Activated CD8-positive, alpha-beta memory T cell treated with anti-CD3 and anti-CD28 coated beads for 48 hours (primary cell): ENCODE results near the gene CCND2.
"Not testable (repeated sequence)": the region's sequence is repeated elsewhere in the genome, so short reads cannot be mapped to it uniquely, and the experiment has no call there.

Source experiments
- DNase-seq, 3 experiments: peaks; one replicate each; pipeline ENCODE4 v3.0.0-alpha.2; 2020; ENCODE audit warnings: low read depth in 2 of 3, low spot score in 2 of 3

The CCND2 gene

DNA sequence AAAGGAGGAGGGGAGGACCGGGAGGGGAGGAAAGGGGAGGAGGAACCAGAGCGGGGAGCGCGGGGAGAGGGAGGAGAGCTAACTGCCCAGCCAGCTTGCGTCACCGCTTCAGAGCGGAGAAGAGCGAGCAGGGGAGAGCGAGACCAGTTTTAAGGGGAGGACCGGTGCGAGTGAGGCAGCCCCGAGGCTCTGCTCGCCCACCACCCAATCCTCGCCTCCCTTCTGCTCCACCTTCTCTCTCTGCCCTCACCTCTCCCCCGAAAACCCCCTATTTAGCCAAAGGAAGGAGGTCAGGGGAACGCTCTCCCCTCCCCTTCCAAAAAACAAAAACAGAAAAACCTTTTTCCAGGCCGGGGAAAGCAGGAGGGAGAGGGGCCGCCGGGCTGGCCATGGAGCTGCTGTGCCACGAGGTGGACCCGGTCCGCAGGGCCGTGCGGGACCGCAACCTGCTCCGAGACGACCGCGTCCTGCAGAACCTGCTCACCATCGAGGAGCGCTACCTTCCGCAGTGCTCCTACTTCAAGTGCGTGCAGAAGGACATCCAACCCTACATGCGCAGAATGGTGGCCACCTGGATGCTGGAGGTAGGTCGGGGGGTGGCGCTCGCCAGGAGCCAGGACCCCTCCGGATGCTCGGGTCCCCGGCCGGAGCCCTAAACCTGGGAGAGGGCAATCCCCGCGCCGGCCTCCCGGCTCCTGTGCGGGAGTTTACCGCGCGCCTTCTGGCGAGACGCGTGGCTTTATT, at the start of gene CCND2:
Gene CCND2 (plus strand): TSS at position 111 of the 744 bp plus-strand sequence. CDS start 279 bp downstream, at position 390.
- peak; percentile 54 to 70 (median 55) for DNase-seq

DNA sequence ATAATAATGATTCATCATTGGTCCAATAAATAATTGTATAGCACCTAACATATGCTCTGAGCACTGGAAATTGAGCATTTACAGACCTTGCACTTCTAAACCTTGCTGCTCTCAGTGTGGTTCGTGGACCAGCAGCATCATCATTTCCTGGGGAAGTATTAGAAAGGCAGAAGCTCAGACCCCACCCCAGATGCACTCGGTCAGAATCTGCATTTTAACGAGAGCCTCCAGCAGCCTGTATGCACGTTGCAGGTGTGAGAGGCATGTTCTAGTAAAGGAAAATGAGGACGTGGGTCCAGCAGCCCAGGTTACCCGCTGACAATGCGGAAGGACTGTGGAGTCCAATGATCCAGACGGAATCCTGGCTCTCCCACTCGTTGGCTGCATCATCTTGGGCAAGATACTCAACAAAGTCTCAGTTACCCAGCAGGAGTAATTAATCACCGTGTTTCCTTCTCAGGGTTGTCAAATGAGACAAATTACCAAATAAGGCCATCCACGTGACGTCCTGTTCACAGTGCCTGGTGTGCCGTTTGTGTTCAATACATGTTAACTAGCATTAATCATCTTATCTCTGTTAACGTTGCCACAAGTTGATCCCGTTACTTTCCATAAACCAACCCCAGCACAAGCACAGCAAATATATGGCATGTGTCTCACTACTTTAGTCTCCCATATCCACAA, 49.2 kb upstream of the CCND2 start:
- DNase-seq, result no peak

DNA sequence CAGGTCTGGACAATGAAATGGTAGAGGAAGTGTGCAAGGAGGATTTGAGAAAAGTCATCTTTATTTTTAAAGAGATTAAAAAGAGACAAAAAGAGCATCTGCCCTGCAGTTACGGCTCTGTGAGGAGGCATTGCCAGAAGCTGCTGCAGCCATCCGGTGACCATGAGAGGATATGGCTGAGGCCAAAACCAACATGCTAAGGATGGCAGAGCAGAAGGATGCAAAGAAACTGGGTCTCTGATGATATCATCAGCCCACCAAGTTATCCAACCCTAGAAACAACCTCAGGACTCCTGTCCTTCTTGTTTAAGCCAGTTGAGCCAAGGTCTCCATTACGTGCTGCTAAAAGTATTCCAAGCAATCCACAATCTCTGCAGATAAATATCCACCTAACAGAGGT, 48.0 kb upstream of the CCND2 start:
- no peak for DNase-seq

DNA sequence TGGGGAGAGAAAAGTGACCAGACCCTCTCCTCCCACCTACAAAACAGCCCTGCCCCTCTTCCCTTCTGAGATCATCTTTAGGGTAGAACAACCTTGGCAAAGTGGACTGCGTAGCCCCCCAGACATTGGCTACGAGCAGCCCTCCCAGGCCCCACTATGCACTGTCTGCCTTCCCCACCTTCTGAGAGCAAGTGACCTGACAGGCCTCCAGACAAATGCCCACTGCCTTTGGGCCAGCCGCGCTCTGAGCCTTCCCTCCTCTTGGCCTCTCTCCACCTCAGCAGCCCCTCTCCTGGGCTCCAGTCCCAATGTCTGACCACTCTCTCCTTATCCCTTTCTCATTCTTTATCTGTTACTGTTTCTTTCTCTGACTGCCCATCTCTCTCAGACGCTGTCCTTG, 46.5 kb upstream of the CCND2 start:
- DNase-seq, result no peak

DNA sequence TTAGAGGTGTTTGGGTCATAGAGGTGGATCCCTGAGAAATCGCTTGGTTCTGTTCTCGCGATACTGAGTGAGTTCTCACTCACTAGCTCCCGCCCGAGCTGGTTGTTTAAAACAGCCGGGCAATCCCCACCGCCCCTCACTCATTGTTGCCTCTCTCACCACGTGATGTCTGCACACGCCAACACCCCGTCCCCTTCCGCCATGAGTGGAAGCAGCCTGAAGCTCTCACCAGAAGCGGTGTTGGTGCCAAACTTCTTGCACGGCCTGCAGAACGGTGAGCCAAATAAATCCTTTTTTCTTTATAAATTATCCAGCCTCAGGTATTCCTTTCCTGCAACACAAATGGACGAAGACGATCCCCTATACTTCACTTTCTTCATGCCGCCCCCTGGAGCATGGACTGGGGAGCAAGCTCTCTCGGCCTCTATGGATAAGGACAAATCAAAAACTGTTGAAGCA, 45.4 kb upstream of the CCND2 start:
- DNase-seq, result no peak

DNA sequence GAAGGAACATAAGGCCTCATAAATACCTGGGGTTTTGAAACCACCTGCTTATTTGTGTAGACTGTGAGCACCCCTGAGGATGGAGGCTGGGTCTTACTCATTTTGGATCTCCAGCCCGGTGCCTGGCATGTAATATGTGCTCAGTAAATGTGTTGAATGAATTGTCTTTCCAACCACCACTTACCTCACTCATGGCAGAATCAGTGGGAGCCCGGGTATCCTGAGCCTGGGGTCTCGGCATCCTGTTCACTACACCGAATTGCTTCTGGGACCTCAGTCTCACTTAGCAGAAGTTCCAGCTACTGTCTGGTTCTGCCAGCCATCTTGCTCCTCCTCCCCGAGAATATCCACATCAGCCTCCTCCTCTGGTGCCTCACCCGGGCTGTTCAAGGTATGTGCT, 43.0 kb upstream of the CCND2 start:
- no peak for DNase-seq

DNA sequence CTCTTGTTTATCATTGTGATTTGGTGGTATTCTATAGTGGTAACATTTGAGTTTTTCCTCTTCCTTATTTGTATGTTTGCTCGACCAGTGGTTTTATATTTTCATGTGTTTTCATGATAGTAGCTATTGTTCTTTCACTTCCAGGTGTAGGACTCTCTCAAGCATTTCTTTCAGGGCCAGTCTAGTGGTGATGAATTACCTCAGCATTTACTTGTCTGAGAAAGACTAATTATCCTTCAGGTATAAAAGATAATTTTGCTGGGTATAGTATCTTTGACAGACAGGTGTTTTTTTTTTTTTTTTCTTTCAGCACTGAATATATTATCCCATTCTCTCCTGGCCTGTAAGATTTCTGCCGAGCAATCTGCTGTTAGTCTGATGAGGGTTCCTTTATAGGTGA, 35.0 kb upstream of the CCND2 start:
- DNase-seq, result no peak

DNA sequence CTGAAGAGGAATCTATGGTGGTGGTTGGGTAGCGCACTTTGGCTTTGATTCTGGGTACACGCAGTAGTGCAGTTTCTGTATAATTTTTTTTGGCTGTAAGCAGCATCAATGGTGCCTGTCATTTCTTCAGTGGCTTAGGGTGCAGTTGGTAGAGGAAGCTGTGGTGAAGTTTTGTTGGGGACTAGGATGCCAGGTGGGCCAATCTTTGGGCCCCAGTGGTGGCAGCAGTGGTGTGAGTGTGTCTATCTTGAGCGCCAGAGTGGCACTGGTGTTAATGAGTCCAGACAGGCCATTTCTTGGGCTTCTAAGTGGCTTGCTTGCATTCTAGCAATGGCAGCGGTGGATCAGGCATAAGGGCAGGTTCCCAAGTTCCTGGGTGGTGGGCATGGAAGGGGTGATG, 33.8 kb upstream of the CCND2 start:
- no peak for DNase-seq

DNA sequence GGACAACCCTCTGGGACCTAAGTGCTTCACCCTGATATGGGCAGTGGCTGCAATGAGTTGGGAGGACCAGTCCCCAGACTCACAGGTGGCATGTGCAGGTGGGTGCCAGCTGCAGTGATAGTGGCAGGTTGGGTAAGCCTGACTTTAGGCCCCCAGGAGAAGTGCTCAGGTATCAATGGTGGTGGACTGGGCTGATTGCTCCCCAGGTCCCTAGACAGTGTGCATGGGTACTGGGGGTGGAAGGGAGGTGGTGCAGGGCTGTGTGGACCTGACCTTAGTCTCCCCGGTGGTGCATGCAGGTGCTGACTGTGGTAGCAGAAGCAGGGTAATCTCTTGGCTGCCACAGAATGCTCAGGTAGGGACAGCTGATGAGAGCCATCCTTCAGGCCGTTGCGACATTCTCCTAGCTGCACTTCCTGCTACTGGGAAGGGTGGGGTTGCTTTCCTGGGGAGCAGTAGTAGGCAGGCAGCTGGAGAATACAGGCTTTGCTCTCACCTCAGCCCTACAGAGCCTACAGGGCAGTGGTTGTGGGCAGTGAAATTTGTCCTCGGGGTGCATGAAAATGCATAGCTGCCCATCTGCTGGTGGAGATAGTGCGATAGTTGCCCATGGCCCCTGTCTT, 33.3 kb upstream of the CCND2 start:
- DNase-seq, result no peak

DNA sequence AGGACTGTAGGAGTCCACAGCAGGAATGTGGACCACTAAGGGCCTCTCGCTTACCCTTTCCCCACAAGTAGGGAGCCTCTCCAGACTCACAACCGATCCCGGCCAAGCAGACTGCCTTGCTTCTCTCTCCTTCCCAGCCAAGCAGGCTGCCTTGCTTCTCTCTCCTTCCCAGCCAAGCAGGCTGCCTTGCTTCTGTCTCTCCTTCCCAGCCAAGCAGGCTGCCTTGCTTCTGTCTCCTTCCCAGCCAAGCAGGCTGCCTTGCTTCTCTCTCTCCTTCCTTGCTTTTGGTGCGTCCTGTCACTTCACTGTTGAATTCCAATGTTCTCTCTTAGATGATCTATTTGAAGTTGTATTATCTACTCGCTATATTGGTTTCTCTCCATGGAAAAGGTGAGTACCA, 32.6 kb upstream of the CCND2 start:
- DNase-seq, result no peak

DNA sequence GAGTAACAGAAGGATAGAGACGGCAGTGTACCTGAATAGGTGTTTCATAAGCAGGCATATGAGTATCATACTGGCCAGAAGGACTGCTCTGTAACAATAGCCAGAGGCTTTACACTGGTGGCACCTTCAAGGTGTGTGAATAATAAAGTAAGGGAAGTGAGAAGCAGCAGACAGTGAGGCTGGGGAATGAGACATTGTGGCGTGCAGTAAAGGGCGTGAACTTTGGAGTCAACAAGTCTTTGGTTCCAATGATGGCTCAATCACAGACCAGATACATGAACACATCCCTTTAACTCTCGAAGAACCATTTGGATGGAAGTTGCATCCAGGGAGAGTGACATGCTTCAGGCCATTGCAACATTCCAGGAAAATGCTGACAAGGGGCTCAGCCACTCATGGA, 32.0 kb upstream of the CCND2 start:
- no peak for DNase-seq

DNA sequence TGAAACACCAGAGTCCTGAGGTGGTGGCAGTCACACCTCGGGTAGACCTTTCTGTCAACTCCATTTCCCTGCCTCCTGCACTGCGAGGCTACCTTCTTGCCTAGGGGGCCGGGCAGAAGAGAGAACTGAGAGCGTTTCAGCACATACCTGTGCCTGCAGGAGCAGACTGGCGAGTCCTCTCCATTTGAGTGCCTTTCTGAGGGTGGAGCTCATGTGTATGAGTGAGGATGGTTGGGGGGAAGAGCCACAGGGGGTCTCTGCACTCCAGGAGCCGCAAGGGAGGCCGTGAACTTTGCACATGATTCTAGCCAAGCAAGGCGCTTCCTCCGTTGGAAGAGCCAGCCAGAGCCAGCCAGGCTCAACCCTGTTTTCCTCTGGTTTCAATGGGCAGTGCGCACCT, 31.0 kb upstream of the CCND2 start:
- no peak for DNase-seq

DNA sequence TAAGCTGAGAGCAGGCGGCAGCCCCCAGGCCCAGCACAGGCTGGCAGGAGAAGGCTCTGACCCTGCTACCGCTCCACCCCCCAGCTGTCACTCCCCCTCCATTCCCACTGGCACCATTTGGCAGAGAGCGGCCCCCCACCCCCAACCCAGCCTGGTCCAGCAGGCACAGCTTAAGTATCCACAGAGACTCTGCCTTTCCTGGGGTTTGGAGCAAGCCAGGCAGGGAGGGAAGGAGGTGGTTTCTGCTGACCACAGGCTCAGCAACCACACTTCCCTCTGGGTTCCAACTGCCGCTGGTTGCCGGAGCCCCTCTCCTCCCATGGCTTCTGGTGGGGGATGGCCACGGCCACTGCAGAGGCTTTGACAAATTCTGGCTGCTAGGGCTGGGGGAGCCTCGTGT, 30.5 kb upstream of the CCND2 start:
- no peak for DNase-seq

DNA sequence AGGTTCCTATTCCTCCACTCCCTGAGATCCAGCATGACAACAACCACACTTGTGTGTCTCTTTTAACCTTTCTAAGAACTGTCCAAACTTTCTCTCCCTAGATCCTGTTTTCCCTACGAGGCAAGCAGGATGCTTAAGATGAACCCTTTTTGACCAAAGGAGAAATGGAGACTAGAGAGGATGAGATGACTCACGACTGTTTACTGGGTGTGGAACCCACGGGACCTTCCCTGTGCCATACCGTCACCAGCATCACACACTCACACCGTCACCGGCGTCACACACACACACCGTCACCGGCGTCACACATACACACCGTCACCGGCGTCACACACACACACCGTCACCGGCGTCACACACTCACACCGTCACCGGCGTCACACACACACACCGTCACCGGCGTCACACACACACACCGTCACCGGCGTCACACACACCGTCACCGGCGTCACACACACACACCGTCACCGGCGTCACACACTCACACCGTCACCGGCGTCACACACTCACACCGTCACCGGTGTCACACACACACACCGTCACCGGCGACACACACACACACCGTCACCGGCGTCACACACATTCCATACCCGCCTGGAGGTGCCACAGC, 30.0 kb upstream of the CCND2 start:
- not testable (repeated sequence) for DNase-seq

DNA sequence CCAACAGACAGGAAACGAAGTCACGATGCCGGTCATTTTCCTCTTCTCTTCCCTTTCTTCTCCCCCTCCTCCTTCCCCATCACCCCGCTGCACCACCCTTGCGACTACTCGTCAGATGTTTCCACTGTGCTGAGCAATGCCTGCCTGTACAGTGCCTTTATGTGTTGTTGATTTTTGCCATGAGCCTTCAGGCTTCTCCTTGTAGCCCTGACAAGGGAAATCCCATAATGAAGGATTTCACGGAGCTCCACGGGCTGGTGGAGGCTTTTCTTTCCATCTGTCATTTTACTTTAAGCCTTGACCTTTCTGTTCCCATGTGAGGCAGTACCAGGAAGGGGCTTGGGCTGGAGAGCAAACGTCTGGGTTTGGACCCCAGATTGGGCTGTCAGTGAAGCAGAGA, 28.7 kb upstream of the CCND2 start:
- DNase-seq, result no peak

DNA sequence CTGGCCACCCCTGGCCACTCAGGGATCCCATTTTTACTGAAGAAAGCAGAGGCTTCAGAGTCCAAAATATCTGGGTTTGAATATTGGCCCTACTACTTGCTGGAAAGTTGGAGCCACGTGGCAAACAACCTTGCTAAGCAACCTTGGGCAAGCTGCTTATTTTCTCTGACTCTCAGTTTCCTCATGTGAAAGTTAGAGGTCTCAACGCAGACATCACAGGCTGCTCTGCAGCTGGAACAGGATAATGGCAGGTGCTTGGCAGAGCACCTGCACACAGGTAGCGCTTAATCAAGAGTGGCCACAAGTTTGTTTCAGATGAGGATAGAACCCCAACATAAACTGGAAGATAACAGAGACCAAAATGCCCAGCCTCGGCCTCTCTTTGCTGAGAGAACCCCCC, 28.1 kb upstream of the CCND2 start:
- no peak for DNase-seq

DNA sequence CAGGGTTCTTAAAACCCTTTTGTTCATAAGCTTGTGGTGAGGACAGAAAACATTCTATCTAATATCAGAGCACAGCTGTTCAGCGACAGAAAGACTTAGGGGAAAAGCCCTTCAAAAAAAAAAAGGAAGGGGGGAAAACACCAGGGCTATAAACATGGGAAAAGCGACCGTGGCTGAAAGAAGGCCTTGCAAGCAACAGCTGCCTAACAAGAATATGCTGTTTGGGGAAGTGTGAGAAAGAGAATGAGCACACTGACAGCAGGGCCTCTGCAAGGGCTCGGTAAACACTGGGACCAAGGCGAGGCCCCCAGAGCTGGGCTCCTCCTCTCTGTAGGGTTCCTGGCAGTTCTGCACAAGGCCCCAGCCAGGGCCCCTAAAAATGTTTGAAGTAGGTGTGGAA, 27.4 kb upstream of the CCND2 start:
- no peak for DNase-seq

DNA sequence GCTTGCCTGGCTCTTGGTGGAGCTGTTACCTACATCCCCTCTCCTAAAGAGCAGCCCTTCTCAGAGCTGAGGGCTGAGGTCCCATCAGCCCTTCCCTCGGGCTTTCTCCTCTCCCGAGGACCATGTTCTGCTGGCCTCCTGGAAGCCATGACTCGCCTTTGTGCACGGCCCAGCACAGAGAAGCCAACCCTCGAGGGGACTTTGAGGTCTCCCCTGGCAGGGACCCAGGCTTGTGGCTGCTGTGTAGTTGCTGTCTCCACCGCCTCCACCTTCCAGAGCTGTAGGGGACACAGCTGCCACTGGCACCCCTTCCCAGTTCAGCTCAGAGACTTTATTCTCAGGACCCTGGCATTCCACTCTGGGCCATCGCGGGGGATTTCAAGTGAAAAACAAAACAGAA, 22.9 kb upstream of the CCND2 start:
- DNase-seq, result no peak

DNA sequence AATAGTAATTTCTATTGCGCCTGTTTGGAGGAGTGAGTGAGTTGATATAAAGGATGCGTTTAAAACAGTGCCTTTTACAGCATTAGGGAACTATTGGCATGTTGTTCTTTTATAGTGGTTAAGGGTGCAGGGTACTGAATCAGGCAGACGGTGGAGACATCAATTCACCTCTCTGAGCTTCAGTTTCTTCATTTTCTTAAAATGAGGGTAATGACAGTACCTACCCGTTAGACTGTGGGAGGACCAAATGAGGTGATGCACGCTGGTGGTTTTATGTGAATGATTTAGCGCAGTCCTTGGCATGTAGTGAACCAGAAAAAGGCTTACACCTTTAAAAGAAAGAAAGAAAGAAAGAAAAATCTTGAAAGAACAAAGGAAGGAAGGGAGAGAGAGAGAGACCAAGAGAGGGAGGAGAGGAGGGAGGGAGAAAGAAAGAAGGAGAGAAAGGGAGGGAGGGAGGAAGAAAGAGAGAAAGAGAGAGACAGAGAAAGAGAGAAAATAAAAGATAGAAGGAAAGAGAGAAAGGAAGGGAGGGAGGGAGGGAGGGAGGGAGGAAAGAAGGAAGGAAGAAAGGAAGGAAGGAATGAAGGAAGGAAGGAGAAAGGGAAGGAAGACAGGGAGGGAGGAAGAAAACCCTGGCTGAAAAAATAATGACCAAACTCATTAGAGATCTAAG, 22.2 kb upstream of the CCND2 start:
- DNase-seq, result no peak

DNA sequence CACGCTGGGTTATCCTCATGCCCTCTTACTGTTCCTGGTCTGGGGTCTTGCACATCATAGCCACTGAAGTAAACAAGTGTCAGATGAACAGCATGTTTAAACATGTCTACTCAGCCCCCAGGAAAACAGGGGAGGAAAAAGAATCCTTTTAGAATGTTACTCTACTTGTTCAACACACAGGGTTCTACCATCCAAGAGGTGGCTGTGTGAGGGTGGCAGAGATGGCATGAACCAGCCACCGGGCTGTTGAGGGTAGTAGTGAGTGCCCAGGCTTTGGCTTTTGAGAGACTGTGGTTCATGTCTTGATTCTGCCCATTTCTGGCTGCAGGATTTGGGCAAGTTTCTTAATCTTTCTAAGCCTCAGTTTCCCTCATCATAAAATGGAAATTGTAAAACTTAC, 21.6 kb upstream of the CCND2 start:
- DNase-seq, result no peak

DNA sequence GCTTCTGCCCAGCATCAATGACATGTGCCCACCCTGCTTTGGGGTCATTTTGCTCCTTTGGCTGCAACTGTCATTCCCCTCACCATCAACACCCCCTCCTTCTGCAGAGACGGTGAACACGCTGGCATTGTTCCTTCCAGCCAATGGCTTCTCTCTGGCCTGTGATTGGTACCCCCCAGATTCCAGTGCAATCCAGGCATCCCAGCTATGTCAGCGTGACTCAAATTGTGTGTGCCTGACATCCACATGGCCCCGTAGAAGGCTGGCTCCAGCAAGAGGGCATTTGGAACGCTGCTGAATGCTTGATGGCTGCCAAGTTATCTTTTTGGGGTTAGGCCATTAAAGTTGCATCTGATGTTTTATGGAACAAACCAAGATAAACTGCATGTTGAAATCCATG, 21.0 kb upstream of the CCND2 start:
- DNase-seq, result no peak
